Coronary artery (tissue), 2 donors: ENCODE measurements around the gene CBLIF.
"Not testable (repeated sequence)": the region's sequence is repeated elsewhere in the genome, so short reads cannot be mapped to it uniquely, and the experiment has no call there.

ENCODE experiments used
- DNase-seq: peaks from one replicate; pipeline ENCODE4 v3.0.0-alpha.2; 2017; ENCODE audit warnings: low spot score
- H3K27ac ChIP-seq, 2 donors: fragments of 200-600 bp; sonication (generic); one replicate each; pipeline ENCODE4 v1.5.1; 2016 to 2019
- H3K4me3 ChIP-seq: fragments of 200-600 bp; sonication (generic); 2 replicates; pipeline ENCODE4 v1.5.1; 2016; ENCODE audit warnings: mild to moderate bottlenecking, moderate library complexity
- TF ChIP-seq, protein P1 (sequence below): fragments of 200-600 bp; sonication (generic); IDR thresholded peaks from one replicate; pipeline ENCODE4 v1.5.1; 2019; ENCODE audit warnings: antibody characterized with exemption

CBLIF gene

DNA sequence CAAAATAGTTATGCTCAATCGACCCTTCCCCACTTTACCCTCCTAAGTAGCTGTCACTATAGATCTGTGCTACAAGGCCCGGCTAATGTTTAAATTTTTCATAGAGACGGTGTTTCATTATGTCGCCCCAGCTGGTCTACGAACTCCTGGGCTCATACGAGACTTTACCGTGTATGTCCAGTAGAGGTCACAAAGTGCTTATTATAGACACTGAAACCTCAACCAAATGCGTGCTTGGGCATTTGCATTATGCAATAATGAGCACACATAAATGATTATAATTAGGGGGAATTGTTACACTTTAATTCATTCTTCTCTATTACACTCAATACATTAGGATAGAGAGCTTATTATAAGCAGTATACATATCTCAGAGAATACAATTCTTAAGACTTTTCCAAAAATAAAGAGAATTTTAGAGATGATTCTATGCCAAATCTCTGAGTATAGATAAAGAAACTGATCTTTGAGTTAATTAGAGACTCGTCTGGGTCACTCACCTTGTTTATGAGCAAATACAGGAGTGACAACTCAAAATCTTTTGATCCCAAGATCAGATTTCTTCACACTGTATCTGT lies 22.2 kb downstream of the CBLIF start:
- TF ChIP-seq, protein P1, sequence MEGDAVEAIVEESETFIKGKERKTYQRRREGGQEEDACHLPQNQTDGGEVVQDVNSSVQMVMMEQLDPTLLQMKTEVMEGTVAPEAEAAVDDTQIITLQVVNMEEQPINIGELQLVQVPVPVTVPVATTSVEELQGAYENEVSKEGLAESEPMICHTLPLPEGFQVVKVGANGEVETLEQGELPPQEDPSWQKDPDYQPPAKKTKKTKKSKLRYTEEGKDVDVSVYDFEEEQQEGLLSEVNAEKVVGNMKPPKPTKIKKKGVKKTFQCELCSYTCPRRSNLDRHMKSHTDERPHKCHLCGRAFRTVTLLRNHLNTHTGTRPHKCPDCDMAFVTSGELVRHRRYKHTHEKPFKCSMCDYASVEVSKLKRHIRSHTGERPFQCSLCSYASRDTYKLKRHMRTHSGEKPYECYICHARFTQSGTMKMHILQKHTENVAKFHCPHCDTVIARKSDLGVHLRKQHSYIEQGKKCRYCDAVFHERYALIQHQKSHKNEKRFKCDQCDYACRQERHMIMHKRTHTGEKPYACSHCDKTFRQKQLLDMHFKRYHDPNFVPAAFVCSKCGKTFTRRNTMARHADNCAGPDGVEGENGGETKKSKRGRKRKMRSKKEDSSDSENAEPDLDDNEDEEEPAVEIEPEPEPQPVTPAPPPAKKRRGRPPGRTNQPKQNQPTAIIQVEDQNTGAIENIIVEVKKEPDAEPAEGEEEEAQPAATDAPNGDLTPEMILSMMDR, result peak; percentile 19
- DNase-seq, result no peak
- Histone ChIP-seq H3K4me3 (no peak overlapping the region), H3K27ac (no peak overlapping the region)

DNA sequence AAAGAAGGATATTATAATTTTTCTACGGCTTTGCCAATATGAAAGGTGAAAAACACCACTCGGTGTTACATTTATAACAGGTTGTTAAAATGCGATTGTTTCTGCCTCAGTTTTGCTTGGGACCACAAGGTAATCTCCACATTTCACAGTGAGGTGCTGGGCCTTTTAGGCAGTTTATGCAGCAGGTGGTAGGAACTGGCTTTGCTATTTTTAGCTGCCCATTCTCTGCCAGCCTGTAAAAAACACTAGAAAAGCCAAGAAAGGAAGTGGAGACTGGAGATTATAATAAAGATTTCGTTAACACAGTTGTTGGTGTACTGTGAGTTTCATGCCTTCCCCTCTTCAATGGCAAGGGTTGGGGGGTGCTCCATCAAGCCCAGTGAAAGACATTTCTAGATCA lies 26.7 kb downstream of the CBLIF start:
- no peak for DNase-seq
- TF ChIP-seq, protein P1, result no peak
- Histone ChIP-seq H3K4me3 (no peak overlapping the region), H3K27ac (no peak overlapping the region)

DNA sequence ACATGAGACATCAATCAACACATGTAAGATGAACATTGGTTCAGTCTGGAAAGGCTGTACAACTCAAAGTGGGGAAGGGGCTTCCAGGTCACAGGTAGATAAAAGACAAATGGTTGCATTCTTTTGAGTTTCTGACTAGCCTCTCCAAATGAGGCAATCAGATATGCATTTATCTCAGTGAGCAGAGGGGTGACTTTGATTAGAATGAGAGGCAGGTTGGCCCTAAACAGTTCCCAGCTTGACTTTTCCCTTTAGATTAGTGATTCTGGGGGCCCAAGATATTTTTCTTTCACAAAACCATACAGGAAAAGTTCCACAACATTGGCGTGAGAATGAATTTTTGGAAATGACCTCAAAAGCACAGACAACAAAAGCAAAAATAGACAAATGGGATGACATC lies 28.9 kb downstream of the CBLIF start:
- H3K27ac ChIP-seq, H3K4me3 ChIP-seq, DNase-seq: not testable (repeated sequence)

DNA sequence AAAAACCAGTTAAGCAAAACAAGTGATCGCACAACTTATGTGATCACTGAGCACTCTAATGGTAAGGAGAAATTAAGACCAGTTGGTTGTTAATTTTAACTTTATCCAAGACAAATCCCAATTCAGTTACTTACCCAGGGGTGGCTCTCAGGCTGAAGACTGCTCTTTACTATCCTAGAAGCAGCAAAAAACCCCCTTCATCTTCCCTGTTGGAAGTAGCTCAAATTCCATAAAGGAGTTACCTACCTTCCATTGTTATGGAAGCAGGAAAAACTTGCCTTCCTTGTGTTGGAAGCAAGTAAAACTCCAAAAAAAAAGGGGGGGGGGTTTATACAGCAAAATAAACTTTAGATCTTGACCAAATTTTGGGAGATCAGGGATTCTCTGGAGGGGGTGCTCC lies 29.5 kb downstream of the CBLIF start:
- Histone ChIP-seq H3K4me3 (no peak overlapping the region), H3K27ac (no peak overlapping the region)
- TF ChIP-seq, protein P1, result no peak
- DNase-seq, result no peak

DNA sequence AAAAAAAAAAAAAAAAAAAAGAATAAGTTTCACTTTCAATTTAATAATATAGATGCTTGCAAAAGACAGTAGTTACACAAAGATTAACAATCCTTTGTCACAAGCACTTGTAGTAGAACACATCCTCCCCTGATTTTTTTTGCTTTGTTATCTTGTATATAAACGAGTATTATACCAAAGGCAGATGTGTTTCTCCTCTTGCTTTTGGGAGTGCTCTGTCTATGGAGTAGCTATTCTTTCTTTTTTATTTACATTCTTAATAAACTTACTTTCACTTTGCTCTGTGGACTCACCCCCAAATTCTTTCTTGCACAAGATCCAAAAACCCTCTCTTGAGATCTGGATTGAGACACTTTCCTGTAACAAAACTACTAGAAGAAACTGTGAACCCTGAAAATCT lies 31.3 kb downstream of the CBLIF start:
- no peak overlapping the region for H3K27ac ChIP-seq

DNA sequence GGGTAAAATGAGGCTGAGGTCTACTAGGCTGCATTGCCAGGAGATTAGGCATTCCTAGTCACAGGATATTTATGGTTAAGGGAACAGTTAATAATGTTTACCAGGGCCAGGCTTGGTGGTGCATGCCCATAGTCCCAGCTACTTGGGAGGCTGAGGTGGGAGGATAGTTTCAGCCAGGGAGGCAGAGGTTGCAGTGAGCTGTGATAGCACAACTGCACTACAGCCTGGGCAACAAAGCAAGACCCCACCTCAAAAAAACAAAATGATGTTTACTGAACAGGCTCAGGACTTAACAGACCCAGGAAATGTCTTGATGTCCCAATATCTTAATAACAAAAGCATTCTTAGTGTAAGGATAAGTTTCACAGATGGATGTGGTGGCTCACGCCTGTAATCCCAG lies 31.9 kb downstream of the CBLIF start:
- Histone ChIP-seq H3K4me3 (no peak overlapping the region), H3K27ac (no peak overlapping the region)
- no peak for DNase-seq
- TF ChIP-seq, protein P1, result no peak

More for the DNA sequence above, 31.3 kb downstream of the CBLIF start:
- H3K4me3 ChIP-seq, result no peak overlapping the region
- DNase-seq, result no peak
- TF ChIP-seq, protein P1, result no peak

DNA sequence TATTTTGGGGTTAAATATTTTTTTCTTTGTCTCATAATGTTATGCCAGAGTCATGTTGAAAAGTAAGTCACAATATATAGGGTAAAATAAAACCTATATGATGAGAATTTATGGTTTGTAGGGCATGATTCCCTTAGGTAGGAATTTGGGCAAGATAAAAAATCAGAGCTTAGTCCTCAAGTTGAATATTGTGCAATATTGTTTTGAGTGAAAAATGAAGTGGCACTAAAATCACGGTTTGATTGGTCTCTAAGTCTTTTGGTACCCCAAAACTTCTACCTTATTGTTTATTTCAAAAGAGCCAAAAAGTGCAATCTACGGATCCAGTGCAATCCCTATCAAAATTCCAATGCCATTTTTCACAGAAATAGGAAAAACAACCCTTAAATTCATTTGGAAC lies 33.1 kb downstream of the CBLIF start:
- Histone ChIP-seq H3K4me3 (no peak overlapping the region), H3K27ac (no peak overlapping the region)
- DNase-seq, result no peak
- TF ChIP-seq, protein P1, result no peak

DNA sequence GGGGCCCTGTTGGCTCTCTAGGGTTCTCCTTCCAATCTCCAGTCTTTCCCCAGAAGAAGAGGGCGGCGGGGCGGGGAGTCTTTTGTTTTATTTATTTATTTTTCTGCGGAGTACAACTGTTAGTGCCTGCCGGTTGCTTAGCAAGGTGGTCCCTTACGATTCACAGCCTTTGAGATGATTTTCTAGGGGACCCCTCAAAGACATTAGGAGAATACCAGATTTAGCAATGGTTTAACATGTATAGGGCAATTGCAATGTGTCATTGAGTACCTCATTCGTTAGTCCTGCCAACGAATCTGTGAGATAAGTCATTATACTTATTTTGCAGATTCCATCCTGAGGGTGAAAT lies 34.4 kb downstream of the CBLIF start:
- TF ChIP-seq, protein P1, result no peak
- H3K27ac ChIP-seq, result peak overlapping the region; percentile 5 to 72
- DNase-seq, result no peak
- H3K4me3 ChIP-seq, result peak overlapping the region; percentile 98
